ENCODE results near the gene UBN1.

DNA sequence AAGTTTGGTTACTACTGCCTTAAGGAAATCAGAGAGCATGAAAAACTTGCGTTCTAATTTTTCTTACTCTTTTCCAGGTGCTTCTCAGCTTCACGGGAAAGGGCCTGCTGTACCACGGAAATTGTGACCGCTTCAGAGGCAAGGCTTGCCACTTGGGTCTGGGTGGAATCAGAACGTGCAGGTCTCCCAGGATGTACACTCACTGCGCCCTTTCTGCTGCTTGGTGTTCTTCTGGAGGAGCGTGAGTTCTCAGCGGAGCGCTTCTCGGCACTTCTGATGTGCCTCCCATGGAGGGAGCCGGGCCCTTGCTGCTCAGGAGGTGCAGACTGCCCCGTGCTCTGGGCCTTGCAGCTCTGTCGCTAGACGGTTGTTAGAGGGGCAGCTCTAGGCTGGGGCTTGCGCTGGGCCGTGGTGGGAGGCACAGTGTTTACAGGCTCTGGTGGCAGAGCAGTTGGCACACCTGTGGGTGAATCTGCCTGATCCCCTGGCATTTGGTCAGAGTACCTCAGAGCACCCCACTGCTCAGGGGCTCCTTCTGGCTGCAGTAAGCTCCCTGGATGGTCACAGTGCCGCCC is 32.8 kb downstream of the UBN1 start:
- no peak for TF ChIP-seq NR2F1 (conservative IDR thresholded peaks at IDR 0.05)
- TF ChIP-seq NBN (IDR thresholded peaks at IDR 0.05): no peak
- no peak for TF ChIP-seq POLR2AphosphoS5 (IDR thresholded peaks at IDR 0.05; ENCODE audit: low read length)
- TF ChIP-seq JUND (IDR thresholded peaks at IDR 0.05; ENCODE audit: low read depth, low read length): no peak
- TF ChIP-seq, protein P1, sequence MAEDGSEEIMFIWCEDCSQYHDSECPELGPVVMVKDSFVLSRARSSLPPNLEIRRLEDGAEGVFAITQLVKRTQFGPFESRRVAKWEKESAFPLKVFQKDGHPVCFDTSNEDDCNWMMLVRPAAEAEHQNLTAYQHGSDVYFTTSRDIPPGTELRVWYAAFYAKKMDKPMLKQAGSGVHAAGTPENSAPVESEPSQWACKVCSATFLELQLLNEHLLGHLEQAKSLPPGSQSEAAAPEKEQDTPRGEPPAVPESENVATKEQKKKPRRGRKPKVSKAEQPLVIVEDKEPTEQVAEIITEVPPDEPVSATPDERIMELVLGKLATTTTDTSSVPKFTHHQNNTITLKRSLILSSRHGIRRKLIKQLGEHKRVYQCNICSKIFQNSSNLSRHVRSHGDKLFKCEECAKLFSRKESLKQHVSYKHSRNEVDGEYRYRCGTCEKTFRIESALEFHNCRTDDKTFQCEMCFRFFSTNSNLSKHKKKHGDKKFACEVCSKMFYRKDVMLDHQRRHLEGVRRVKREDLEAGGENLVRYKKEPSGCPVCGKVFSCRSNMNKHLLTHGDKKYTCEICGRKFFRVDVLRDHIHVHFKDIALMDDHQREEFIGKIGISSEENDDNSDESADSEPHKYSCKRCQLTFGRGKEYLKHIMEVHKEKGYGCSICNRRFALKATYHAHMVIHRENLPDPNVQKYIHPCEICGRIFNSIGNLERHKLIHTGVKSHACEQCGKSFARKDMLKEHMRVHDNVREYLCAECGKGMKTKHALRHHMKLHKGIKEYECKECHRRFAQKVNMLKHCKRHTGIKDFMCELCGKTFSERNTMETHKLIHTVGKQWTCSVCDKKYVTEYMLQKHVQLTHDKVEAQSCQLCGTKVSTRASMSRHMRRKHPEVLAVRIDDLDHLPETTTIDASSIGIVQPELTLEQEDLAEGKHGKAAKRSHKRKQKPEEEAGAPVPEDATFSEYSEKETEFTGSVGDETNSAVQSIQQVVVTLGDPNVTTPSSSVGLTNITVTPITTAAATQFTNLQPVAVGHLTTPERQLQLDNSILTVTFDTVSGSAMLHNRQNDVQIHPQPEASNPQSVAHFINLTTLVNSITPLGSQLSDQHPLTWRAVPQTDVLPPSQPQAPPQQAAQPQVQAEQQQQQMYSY (CRISPR knock-in tag; IDR thresholded peaks at IDR 0.05): no peak
- TF ChIP-seq ZZZ3 (IDR thresholded peaks at IDR 0.05; ENCODE audit: control insufficient read depth, insufficient read length, low read depth): no peak
- TF ChIP-seq POLR2A (IDR thresholded peaks at IDR 0.05; ENCODE audit: low read depth, low read length): no peak
- TF ChIP-seq GABPA (IDR thresholded peaks at IDR 0.05; ENCODE audit: low read depth): no peak
- TF ChIP-seq, protein P2, sequence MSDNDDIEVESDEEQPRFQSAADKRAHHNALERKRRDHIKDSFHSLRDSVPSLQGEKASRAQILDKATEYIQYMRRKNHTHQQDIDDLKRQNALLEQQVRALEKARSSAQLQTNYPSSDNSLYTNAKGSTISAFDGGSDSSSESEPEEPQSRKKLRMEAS (IDR thresholded peaks at IDR 0.05; ENCODE audit: low read depth, low read length): no peak
- TF ChIP-seq TAF1 (IDR thresholded peaks at IDR 0.05; ENCODE audit: borderline replicate concordance, low read depth, low read length): no peak
- TF ChIP-seq, protein P3, sequence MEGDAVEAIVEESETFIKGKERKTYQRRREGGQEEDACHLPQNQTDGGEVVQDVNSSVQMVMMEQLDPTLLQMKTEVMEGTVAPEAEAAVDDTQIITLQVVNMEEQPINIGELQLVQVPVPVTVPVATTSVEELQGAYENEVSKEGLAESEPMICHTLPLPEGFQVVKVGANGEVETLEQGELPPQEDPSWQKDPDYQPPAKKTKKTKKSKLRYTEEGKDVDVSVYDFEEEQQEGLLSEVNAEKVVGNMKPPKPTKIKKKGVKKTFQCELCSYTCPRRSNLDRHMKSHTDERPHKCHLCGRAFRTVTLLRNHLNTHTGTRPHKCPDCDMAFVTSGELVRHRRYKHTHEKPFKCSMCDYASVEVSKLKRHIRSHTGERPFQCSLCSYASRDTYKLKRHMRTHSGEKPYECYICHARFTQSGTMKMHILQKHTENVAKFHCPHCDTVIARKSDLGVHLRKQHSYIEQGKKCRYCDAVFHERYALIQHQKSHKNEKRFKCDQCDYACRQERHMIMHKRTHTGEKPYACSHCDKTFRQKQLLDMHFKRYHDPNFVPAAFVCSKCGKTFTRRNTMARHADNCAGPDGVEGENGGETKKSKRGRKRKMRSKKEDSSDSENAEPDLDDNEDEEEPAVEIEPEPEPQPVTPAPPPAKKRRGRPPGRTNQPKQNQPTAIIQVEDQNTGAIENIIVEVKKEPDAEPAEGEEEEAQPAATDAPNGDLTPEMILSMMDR (IDR thresholded peaks at IDR 0.05 in 2 of 3, conservative IDR thresholded peaks at IDR 0.05 in 1 of 3; ENCODE audit: control insufficient read depth in 2 of 3, extremely low read depth in 1 of 3, insufficient read depth in 1 of 3, low read depth in 3 of 3, low read length in 3 of 3): no peak
- TF ChIP-seq STAT1 (conservative IDR thresholded peaks at IDR 0.05): no peak
- TF ChIP-seq, protein P4, sequence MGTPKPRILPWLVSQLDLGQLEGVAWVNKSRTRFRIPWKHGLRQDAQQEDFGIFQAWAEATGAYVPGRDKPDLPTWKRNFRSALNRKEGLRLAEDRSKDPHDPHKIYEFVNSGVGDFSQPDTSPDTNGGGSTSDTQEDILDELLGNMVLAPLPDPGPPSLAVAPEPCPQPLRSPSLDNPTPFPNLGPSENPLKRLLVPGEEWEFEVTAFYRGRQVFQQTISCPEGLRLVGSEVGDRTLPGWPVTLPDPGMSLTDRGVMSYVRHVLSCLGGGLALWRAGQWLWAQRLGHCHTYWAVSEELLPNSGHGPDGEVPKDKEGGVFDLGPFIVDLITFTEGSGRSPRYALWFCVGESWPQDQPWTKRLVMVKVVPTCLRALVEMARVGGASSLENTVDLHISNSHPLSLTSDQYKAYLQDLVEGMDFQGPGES (IDR thresholded peaks at IDR 0.05): no peak
- TF ChIP-seq, protein P5, sequence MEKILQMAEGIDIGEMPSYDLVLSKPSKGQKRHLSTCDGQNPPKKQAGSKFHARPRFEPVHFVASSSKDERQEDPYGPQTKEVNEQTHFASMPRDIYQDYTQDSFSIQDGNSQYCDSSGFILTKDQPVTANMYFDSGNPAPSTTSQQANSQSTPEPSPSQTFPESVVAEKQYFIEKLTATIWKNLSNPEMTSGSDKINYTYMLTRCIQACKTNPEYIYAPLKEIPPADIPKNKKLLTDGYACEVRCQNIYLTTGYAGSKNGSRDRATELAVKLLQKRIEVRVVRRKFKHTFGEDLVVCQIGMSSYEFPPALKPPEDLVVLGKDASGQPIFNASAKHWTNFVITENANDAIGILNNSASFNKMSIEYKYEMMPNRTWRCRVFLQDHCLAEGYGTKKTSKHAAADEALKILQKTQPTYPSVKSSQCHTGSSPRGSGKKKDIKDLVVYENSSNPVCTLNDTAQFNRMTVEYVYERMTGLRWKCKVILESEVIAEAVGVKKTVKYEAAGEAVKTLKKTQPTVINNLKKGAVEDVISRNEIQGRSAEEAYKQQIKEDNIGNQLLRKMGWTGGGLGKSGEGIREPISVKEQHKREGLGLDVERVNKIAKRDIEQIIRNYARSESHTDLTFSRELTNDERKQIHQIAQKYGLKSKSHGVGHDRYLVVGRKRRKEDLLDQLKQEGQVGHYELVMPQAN (conservative IDR thresholded peaks at IDR 0.05): no peak
